Left ventricle myocardium inferior (tissue), 1 donor: Measurements from ENCODE around the gene BTN3A1. TPM values are rescaled to one million over a fixed set of nuclear protein-coding genes. Genes with fewer than 3 reads are reported as not detected.
"Not testable (repeated sequence)": the region's sequence is repeated elsewhere in the genome, so short reads cannot be mapped to it uniquely, and the experiment has no call there.

Experiments
- DNase-seq: peaks from one replicate; pipeline ENCODE4 v3.0.0-alpha.2; 2020
- H3K27ac ChIP-seq: fragments of 200-600 bp; replicated peaks from 2 replicates; pipeline ENCODE4 v1.8.0; 2021
- H3K27me3 ChIP-seq: fragments of 200-600 bp; 2 replicates; pipeline ENCODE4 v1.8.0; 2021; ENCODE audit warnings: low read depth
- H3K36me3 ChIP-seq: fragments of 200-600 bp; 2 replicates; pipeline ENCODE4 v1.8.0; 2021
- H3K4me1 ChIP-seq: fragments of 200-600 bp; 2 replicates; pipeline ENCODE4 v1.8.0; 2021
- H3K4me3 ChIP-seq: fragments of 200-600 bp; 2 replicates; pipeline ENCODE4 v1.8.0; 2021; ENCODE audit warnings: mild to moderate bottlenecking, moderate library complexity
- H3K9me3 ChIP-seq: fragments of 200-600 bp; replicated peaks from 2 replicates; pipeline ENCODE4 v1.8.0; 2021
- intact Hi-C: fragments of 100-400 bp; cut with micrococcal nuclease; formaldehyde crosslinking; loops from one replicate; pipeline ENCODE4 v1.11.0; 2022
- long read RNA-seq: library from polyadenylated mRNA; unstranded; transcript quantifications from one replicate; pipeline ENCODE4 v2.0.0, GENCODE V29; 2021
- total RNA-seq: library from RNA; stranded (reverse); fragmentation: NEBNext Ultra II Directional; extraction: Animal tissue kit (Norgen Biotek cat#: 25700); gene quantifications from one replicate; pipeline ENCODE4 v1.2.1, GENCODE V29; 2021
- TF ChIP-seq, protein P1 (sequence below): fragments of 200-600 bp; IDR thresholded peaks from 2 replicates; pipeline ENCODE4 v1.8.0; 2021; ENCODE audit warnings: antibody characterized with exemption, mild to moderate bottlenecking, borderline replicate concordance
- donor health status: DM: no; HTN: yes; CAD: no; lungs with severe emphysema.

The BTN3A1 gene
- 9.7 TPM for total RNA-seq
- long read RNA-seq, partial matches to known transcripts = 0 of 18 reads
- long read RNA-seq, other reads (novel, unspliced or antisense) = 18 of 18 reads

DNA sequence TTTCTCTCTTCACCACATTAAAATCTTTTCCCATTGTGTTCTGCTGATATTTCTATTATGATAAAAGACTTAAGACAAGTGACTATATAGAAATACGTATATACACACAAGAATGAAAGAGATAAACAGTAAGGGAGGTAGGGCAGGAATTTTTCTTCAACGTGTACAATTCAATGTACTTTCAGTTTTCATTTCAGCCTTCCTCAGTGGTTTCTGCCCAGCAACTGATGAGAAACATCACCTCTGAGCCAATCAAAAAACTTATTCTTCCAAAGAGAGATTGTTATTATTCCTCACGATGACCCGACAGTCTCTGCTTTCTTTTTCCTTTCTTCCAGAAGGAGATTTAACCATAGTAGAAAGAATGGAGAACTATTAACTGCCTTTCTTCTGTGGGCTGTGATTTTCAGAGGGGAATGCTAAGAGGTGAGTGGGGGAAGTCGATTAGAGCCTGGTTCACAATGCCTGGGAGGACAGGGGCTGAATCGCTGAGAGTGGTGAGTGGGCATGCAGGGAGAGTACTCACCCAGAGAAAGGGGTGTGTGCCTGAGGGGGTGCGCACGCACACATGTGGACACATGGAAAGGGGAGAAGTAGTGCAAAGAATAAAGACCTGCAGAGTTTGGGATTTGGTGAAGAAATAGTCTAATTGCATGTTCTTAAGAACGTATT lies at the start of gene BTN3A1:
BTN3A1 (plus strand) TSS at position 289 of the 672 bp plus-strand sequence. CDS start 3,289 bp downstream, outside the sequence.
- H3K4me1 ChIP-seq = peaks cover 24% of the 10 kb centered on the region
- intact Hi-C loops = no loop called here
- H3K27me3 ChIP-seq = no peaks in the 10 kb centered on the region
- peak within 1 kb of the TSS; percentile 85 for H3K27ac ChIP-seq
- TF ChIP-seq, protein P1, sequence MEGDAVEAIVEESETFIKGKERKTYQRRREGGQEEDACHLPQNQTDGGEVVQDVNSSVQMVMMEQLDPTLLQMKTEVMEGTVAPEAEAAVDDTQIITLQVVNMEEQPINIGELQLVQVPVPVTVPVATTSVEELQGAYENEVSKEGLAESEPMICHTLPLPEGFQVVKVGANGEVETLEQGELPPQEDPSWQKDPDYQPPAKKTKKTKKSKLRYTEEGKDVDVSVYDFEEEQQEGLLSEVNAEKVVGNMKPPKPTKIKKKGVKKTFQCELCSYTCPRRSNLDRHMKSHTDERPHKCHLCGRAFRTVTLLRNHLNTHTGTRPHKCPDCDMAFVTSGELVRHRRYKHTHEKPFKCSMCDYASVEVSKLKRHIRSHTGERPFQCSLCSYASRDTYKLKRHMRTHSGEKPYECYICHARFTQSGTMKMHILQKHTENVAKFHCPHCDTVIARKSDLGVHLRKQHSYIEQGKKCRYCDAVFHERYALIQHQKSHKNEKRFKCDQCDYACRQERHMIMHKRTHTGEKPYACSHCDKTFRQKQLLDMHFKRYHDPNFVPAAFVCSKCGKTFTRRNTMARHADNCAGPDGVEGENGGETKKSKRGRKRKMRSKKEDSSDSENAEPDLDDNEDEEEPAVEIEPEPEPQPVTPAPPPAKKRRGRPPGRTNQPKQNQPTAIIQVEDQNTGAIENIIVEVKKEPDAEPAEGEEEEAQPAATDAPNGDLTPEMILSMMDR = no peak
- H3K36me3 ChIP-seq = peaks cover 8% of the 10 kb centered on the region
- H3K9me3 ChIP-seq = no peaks in the 10 kb centered on the region
- DNase-seq = peak; percentile 46
- peak within 1 kb of the TSS; percentile 70 for H3K4me3 ChIP-seq

- TF ChIP-seq, protein P1 = no peak
- Histone ChIP-seq H3K27ac (no peak overlapping the region), H3K27me3 (no peaks in the 10 kb centered on the region), H3K4me3 (no peak overlapping the region), H3K36me3 (no peaks in the 10 kb centered on the region), H3K9me3 (no peaks in the 10 kb centered on the region), H3K4me1 (no peaks in the 10 kb centered on the region)
- DNase-seq = no peak
- intact Hi-C loops = no loop called here
Measured at GRCh38 chr6:26352315-26352714, 49.8 kb upstream of the BTN3A1 start.

- Histone ChIP-seq H3K4me3 (no peak overlapping the region), H3K27me3 (no peaks in the 10 kb centered on the region), H3K36me3 (no peaks in the 10 kb centered on the region), H3K4me1 (no peaks in the 10 kb centered on the region), H3K9me3 (no peaks in the 10 kb centered on the region), H3K27ac (no peak overlapping the region)
- intact Hi-C loops = no loop called here
- TF ChIP-seq, protein P1 = no peak
- DNase-seq = no peak
Measured at GRCh38 chr6:26354162-26354561, 47.9 kb upstream of the BTN3A1 start.

- intact Hi-C loops = no loop called here
- Histone ChIP-seq H3K4me1 (no peaks in the 10 kb centered on the region), H3K9me3 (no peaks in the 10 kb centered on the region), H3K4me3 (no peak overlapping the region), H3K27me3 (no peaks in the 10 kb centered on the region), H3K27ac (no peak overlapping the region), H3K36me3 (no peaks in the 10 kb centered on the region)
- TF ChIP-seq, protein P1 = no peak
- no peak for DNase-seq
Measured at GRCh38 chr6:26355366-26355765, 46.7 kb upstream of the BTN3A1 start.

- H3K4me3 ChIP-seq, DNase-seq, H3K9me3 ChIP-seq, H3K27me3 ChIP-seq, H3K36me3 ChIP-seq, H3K4me1 ChIP-seq, intact Hi-C loops, H3K27ac ChIP-seq: not testable (repeated sequence)
Measured at GRCh38 chr6:26357543-26357942, 44.5 kb upstream of the BTN3A1 start.

DNA sequence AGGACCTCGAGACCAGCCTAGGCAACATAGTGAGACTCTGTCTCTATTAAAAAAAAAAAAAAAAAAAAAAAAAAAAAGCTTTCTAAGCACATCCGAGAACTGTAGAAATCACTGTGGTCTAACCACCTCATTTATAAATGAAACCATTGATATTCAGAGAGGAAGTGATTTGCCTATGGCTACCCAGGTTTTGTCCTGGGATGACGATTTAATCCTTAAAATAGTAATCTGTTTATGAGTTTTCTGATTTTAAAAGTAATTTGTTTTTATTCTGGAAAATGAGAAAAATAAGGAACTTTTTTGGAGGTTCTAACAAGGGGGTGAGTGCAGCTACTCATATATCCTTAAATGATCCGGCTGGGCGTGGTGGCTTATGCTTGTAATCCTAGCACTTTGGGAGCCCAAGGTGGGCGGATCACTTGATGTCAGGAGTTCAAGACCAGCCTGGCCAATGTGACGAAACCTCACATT lies 43.5 kb upstream of the BTN3A1 start:
- Histone ChIP-seq H3K27me3 (no peaks in the 10 kb centered on the region), H3K36me3 (no peaks in the 10 kb centered on the region), H3K4me3 (no peak overlapping the region), H3K27ac (no peak overlapping the region), H3K9me3 (no peaks in the 10 kb centered on the region), H3K4me1 (no peaks in the 10 kb centered on the region)
- DNase-seq = no peak
- TF ChIP-seq, protein P1 = no peak
- intact Hi-C loops = no loop called here
